ENCODE measurements around the gene CLSTN1.

The CLSTN1 gene

DNA sequence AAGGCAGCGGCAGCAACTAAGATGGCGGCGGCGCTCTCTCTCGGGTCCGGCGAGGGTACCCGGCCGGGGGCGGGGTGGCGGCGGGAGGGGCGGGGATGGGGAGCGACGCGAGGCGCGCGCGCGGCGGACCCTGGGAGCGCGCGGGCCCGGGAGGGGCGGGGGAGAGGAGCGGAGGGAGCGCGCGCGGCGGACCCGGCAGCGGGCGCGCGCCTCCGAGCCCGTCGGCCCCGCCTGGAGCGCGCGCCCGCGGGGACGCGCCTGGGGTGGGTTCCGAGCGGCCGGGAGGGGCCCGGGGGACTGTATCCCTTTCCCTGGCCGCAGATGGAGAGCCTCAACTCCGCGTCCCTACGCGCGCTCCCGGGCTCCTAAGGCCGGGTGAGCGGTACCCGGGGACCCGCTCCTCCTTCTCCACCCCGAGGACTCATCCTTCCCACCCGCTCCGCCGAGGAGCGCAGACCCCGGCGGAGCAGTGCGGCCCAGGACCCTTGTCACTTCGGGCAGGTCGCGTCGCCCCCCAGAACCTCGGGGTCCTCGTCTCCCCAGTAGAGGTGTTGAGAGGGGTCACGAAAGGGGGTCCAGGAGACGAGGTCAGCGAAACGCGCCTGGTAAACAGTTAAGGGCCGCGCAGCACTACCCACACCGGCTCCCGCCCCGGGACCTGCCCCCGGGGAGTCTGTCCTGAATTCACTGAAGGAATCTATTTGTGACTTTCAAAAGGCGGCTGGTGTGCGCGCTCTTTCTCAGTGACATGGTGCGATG, at the start of gene CLSTN1:
CLSTN1 (minus strand) TSS at position 23 of the 759 bp plus-strand sequence. CDS start 232 bp downstream, outside the sequence.
- DNase-seq (ENCODE audit: low spot score) = peak; percentile 100

DNA sequence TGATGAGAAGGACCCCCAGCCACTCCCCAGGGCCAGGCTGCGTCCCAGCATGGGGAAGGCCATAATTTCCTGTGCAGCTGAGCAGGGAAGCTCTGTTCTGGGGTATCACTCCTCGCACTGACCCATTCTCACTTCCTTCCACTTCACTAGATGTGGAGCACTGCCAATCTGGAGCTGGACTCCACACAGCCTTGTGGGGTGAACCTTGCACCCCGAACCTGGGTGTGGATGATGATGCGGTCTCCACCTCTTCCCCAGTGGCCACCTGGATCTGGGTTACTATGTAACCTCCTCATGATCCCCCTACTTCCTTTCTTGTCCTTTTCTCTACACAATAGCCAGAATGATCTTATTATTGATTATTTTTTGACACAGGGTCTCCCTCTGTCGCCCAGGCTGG, 49.6 kb upstream of the CLSTN1 start:
- no peak for DNase-seq (ENCODE audit: low spot score)

DNA sequence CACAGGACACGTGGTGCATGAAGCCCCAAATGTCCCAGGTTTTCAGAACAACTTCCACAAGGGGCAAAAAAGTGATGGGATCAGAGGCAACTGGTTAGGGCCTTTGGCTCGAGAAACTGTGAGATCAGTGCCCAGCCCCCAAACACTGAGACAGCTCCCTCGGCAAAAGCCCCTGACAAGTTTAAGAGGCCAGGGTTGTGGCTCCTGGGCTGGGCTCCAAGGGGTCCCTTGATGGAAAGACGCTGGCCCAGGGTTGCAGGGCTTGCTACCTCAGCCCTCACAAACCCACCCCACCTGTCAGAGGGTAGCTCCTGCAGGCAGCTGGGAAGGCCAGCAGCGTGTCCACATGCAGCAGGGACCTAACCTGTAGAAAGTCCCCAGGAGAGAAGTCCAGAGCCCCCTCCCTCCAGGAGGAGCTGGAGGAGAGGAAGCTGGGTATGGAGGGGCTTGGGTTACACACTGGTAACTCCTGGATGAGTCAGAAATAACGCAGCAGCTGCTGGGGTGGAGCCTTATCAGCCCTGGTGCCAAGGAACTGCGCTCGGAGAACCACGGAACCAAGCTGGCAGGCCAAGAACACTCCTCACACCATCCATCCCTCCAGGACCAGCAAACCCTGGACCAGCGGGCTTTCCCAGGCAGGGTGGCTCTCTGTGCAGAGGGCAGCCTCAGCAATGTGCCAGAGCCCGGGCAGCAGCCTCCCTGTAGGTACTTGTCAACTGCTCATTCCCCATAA, 48.8 kb upstream of the CLSTN1 start:
- DNase-seq (ENCODE audit: low spot score) = no peak

DNA sequence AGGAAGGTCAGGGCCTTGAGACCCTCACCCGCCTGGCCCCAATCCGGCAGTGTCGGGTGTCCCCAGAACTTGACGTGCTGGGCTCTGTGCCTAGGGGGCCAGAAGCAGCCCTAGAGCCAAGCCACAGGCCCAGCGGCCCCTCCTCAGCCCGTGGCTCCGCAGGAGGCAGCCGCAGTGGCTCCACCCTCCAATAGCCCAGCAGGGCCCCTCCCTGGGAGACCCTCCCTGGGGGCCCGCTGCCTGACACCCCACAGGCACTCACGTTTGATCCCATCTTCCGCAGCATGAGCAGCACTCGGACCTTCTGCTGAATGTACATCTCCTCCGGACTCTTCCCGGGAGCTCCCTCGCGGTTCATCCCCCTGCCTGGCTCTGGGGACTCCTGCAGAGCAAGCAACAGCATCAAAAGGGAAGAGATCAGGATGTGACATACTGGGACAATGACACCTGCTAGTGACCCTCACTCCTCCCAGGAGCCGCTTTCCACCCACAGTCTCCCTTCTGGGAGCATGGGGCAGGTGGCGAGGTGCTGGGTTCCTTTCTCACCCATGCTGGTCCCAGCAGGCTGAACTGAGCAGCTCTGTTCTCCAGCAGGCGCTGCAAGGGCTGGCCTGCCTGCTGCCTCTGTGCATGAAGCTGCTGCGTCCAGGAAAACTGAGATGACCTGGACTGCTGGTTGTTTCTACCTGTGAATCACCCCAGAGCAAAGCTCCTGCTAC, 48.1 kb upstream of the CLSTN1 start:
- no peak for DNase-seq (ENCODE audit: low spot score)

DNA sequence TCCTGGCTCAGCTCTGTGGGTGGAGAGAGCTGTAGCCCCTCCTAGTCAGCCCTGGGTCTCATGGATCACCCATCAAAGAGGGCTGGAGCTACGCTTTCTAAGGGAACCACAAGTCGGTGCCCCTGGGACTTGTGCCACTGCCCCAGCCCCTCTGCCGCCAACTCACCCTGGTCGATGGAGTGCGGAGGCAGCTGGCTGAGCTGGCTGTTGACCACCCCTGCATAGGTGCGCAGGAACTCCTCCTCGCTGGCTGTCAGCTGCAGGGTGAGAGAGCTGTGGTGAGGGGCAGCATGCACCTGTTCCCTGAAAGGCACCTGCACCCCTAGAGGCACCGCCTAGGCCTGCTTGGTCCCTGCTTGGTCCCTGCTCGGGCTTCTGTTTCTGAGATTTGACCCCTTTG, 47.3 kb upstream of the CLSTN1 start:
- no peak for DNase-seq (ENCODE audit: low spot score)

DNA sequence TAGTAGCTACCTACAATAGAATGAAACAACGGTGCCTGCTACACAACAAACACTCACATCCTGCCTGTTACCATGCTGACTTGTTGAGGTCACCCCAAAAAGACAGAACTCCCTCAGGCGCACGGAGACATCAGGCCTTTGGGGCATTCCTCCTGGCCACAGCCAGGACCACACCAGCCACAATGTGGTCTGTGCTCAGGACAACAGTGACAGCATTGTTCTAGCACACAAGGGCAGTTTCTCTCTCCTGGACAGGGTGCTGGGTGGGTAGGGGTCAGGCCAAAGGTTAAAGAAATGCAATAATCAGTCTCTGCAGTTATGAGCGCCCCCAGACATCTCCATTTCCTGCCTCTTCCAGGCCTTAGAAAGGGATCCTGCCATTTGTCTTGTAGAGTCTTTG, 46.8 kb upstream of the CLSTN1 start:
- no peak for DNase-seq (ENCODE audit: low spot score)

DNA sequence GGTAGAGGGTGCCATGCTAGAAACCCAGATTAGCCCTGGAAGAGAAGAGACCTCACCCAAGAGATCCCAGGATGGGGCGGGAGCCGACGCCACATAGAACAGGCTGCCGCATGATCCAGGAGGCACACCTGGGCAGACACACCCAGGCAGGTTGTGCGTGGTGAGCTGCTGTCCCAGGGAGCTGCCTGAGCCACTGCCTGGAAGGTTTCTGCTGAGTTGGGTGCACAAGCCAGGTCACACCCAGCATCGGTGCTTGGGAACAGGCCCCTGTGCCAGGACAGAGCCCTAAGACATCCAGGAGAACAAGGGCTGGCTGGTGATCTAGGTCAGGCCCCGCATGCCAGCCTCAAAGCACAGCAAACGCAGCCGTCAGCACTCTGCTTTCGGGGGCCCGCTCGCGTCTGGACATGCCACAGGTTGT, 46.1 kb upstream of the CLSTN1 start:
- no peak for DNase-seq (ENCODE audit: low spot score)

DNA sequence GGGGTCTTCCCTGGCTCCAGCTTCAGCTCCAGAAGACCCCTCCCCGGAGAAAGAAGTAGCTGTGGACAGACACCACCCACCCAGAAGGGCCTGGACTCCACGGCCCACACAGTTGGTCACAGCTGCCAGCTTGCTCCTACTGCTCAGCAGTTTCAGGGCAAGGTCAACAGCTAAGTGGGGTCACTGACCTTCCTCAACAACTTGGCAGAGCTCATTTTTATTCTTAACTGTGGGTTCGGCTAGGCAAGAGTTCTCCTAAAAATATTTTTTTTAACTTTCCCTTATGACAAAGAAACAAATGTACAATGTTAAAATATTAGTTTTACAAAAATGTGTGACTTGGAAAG, 44.5 kb upstream of the CLSTN1 start:
- no peak for DNase-seq (ENCODE audit: low spot score)

DNA sequence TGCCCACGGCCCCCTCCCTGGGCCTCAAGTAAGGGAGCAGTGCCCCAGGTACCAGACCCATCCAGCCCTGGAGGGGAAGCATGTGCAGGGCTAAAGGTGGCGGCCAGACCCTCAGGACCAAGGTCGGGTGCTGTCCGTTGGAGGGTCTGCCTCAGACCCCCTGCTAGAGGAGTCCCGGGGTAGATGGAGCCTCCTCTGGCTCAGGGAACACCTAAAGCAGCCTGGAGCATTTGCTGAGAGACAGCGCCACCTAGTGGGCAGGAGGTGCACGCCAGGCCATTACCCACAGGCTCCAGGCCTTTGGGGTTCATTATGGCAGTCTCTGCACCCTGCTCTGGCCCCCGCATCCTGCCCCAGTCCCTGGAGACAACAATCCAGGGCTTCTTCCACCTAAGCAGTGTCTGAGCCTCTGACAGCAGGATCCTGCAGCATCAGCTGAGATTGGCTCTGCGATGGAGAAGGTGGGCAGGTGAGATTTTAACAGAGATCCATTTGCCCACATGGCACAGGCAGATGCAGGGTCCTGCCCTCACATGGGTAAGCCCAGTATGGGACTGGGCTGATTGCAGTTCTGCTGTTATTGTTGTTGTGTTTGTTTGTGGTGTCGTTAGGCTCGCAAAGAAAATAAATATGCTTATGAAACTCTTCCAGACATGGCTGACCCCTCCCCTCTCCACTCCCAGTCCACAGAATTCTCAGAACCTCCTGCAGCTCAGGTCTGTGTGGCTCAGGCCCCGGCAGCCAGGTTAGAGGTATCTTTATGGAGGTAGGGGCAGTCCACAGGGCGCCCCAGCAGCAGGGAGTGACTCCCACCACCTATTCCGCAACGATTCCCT, 43.9 kb upstream of the CLSTN1 start:
- DNase-seq (ENCODE audit: low spot score) = peak; percentile 92

DNA sequence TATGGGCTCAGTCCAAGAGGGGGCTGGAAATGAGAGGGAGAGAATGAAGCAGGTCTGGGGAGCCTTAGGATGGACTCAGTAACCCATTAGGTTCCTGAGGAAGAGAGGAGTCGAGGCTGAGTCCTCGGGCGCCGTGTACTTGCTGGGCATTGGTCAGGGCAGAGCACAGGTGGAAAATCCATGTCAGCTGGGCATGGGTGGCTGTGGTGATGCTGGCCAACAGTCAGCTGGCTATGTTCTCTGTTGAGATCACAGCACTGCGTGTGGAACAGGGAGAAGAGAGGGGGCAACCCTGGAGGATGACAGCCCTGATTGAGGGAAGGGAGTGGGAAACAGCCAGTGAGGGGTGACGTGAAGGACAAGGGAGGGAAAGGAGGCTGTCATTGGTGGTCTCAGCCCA, 43.1 kb upstream of the CLSTN1 start:
- DNase-seq (ENCODE audit: low spot score) = no peak

DNA sequence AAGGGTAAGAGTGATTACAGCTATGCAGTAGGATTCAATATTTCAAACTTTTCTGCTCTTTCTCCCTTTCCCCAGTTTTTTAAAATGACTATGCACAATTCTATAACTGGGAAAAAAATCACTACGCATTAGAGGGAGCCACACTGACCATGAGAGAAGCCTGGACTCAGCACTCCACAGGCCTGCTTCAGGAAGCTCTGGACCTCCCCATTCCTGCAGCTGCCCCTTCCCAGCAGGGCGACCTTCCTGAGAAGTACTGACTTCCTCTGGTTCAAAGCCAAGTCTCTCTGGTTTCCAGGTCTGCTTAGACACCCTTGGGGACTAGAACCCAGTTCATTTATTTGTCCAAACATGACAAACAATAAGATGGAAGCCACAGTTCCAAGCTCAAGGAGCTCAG, 42.0 kb upstream of the CLSTN1 start:
- DNase-seq (ENCODE audit: low spot score) = no peak

DNA sequence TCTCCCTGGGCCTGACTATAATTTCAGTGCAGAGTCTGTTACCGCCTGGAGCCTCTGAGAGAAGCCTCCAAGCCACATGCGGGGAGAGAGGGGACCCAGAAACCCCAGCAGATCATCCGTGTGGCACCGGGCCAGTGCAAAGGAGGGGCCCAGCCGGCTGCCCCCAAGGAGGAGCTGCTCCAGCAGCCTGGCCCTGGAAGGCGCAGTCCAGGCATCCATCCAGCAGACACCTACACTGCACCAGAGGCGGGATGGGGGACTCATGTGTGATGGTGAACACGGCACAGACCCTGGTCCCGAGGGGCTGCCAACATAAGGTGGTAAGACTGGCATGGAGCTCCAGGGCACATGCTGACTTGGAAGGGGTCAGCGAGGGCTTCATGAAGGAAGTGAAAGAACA, 39.6 kb upstream of the CLSTN1 start:
- no peak for DNase-seq (ENCODE audit: low spot score)

DNA sequence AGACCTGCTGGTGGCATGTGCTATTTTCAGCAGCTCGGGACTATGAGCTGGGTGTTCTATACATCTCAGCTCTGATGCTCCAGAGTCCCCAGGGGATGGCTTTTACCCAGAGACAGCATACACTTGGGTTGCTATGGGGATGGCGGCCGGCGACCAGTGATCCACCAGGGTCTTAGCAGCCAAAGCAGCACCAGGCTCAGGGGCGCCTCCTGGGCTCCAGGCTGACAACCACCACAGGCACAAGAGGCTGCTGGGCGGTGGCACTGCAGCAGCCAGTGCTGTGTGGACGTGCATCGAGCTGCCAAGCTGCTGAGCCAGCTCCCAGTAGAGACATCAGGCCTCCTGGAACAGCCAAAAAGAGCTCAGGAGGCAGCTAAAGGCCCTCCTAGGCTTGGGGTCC, 37.6 kb upstream of the CLSTN1 start:
- no peak for DNase-seq (ENCODE audit: low spot score)

DNA sequence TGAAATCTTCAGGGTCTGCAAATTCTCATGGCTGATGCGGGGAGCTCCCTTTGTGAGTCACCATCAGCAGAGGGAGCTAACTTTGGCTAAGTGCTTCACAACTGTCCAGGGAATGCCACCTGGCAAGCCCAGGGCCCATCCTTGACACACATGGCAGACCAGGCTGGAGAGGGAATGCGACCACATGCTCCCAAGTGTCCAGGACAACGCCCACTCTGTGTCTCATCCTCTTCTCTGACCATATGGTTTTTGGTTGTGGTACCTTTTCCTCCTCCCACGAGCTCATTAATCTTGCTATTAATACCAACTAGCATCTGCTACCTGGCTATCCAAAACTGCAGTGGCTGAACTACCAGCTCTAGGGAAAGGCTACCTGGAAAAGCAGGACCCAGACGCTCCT, 37.1 kb upstream of the CLSTN1 start:
- no peak for DNase-seq (ENCODE audit: low spot score)

DNA sequence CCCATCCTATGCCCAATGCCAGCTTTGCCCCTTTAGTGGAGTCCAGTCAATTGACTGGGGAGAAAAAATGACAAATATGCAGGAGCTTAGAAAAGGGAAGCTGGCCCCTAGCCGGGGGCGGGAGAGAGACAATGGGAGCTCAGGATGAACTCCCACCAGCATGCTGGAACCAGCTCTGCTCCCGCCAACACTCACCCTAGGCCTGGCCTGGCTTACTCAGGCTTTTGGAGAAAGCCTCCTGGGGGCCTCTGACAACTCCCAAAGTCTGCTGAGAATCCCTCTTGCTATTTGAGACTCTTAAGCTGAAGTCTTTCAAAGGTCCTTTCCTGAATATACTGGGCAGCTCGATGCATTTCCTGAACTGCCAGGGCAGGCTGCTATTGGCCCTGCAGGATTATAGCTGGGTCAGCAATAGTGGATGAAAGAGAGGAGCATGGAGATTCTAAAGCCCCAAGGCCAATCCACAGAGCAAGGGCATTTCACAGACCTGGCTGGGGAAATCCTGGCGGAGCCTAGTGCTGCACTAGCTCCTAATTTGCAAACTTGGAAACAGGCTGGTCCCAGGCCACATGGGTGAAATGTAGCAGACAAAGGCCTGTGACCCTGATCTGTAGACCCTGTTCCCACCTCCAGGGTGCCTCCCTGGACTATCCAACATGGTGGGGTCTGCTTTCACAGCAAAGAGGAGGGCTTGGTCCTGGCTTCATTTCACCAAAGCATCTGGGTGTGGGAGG, 35.7 kb upstream of the CLSTN1 start:
- DNase-seq (ENCODE audit: low spot score) = no peak

DNA sequence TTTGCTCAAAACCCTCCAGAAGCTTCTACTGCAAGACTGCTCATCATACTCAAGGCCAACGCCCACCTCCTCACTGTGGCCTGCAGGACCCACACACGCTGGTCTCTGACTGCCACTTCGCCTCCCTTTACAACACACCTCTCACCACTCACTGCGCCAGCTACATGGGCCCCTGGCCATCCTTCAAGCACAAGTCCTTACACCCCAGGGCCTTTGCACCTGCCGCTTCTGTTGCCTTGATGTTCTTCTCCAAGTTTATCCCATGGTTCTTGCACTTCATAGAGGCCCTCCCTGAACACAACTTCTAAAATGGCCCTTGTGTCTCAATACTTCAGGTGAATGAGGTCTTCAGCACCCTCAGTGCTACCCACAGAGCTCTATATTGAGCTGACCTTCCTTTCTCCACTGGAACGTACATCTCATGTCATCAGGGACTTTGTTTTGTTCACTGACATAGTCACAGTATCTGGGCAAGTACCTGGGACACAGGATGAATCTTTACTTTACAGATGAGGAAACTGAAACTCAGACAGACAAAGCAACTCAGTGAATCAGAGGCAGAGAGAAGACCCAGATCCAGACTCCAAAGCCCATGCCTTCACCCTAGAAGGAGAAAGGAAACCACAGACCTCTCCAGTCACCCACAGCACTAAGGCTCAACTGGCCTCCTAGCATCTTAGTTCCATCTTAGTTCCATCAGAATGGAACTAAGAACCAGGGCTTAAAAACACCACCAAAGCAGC, 34.7 kb upstream of the CLSTN1 start:
- no peak for DNase-seq (ENCODE audit: low spot score)

DNA sequence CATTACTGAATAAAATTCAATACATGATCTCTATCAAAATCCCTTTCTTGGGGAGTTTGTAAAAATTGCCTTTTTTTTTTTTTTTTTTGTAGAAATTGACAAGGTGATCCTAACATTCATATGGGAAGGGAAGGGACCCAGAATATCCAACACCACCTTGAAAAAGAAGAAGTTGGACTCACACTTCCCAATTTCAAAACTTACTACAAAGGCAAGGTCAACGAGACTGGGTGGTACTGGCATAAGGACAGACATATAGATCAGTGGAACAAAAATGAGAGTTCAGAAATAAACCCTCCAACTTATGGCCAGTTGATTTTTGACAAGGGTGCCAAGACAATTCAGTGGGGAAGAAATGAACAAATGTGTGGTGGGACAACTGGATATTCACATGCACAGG, 31.4 kb upstream of the CLSTN1 start:
- DNase-seq (ENCODE audit: low spot score) = no peak

DNA sequence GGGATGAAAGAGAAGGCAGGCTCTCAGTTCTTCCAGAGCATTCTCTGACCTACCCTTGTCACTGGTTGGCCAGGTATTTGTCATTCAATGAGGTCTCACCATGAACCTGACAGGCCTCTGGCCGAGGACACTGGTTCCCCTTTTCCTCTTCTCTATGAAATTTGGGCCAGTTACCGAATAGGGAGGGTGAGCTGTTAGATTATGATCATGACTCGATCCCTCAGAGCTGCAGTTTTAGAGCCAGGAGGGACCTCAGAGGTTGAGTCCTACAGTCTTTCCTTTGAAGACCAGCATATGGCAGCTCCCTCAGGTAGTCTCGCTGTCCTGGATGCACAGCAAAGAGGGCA, 29.5 kb upstream of the CLSTN1 start:
- DNase-seq (ENCODE audit: low spot score) = no peak

DNA sequence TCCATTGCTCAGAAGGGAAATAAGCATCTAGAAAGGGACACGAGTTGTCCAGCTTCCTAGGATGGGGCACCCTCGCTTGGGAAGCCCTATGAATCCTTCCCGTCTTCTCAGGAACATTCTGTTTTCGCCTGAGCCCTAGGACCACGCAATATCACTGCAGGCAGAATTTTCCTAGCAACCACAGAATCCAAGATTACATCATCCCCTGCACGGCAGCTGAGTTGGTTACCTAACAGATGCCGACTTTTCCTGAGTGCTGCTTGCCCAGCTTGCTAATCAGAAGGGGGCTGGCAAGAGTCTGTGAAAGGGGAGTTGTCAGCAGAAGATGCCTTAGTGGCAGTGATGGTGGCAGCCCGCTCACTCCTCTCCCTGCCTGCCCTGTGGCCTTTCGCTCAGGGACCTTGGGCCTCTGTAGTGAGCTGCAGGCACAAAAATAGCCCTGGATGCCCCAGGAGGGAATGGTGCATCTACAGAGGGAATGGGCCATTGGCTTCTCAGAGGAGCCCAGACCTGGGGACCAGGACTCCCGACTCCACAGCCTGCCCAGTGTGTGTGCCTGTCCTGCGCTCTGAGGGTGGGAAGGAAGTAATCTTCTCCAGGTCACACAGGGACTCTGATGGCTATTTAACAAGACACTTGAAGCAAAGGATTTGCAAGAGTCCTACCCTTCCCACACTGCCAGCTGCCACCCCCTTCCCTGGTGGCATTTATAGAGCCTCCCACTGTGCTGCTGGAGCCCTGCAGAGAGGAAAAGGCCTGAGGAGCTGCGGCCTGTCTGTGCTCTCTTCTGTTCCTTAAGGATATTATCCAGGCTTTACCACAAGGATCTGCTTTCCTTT, 28.9 kb upstream of the CLSTN1 start:
- peak; percentile 43 for DNase-seq (ENCODE audit: low spot score)

DNA sequence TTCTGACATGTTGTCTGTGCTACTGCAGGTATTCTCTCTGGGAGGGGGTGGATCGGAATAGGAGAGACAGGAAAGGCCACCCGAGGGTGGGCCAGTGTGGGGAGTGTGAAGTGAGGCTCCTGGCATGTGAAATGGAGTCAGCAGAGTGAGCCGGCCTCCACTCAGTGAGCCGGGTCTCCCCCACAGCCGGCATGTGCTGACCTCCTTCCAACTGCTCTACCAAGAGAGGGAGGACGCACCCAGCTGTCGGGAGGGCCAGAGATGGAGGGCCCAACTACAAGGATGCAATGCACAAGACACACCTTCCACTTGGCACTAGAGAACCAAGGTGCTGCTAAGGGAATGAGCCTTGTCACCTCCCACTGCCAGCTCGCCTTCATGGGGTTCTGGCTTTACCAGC, 28.2 kb upstream of the CLSTN1 start:
- no peak for DNase-seq (ENCODE audit: low spot score)

All from GM03348 (cell line).